Cerebellar nuclear complex (tissue), 1 donor: Measurements from ENCODE around the gene CCDC14.
"Not testable (repeated sequence)": the region's sequence is repeated elsewhere in the genome, so short reads cannot be mapped to it uniquely, and the experiment has no call there.

Source experiments
- DNase-seq, 2 experiments: peaks; one replicate each; lab custom pipeline; 2025; lab: John Stamatoyannopoulos, UW

Gene CCDC14

GRCh38 chr3:123964793-123965192, 3.8 kb upstream of the CCDC14 start:
- DNase-seq: not testable (repeated sequence)

- DNase-seq: no peak
These were observed 453 bp upstream of the CCDC14 start for GRCh38 chr3:123961508-123961856.

- no peak for DNase-seq
These were observed 7.3 kb downstream of the CCDC14 start for GRCh38 chr3:123953735-123954134.

- DNase-seq: no peak
These were observed 8.0 kb downstream of the CCDC14 start for GRCh38 chr3:123952844-123953520.

DNA sequence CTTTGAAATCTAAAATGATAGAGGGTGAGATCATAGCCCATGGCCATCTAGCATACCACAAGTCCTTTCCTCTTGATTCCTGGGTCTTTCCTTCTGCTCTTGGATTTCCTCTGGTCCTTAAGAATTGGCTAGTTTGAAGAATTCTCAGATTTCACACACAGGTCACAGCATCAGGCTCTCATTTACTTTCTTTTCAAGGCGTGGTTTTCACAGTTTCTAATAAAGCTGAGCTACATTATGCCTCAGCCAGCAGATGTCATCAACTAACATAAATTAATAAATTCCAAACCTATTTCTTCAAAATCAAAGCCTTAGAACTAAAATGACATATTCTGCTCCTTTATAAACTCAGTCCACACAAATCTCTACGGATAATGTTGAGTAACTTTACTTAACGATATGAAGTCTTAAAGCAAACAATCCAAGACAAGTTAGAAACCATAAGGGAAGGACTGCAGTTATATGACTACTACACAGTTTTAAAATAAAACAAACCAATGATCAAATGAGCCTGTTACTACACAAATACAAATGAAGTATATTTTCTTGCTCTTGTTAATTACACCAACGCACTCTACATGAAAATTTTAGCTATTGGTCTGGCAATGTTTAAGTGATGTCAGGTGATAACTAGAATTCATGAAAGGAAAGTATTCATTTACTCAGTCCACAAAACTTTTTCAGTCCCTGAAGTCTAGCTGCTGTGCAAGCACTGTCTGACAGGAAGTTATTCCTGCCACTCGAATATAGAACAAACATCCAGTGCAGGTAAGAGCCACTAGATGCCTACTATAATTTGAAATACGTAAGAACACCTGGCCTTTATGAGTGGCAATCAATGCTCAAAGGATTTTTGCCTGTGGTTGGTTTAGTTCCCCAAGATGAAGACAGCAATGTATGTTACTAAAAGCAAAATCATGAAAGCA, 9.2 kb downstream of the CCDC14 start:
- DNase-seq: no peak

- DNase-seq: no peak
These were observed 11.4 kb downstream of the CCDC14 start for GRCh38 chr3:123949641-123950040.

GRCh38 chr3:123948449-123948848, 12.6 kb downstream of the CCDC14 start:
- DNase-seq: no peak

DNA sequence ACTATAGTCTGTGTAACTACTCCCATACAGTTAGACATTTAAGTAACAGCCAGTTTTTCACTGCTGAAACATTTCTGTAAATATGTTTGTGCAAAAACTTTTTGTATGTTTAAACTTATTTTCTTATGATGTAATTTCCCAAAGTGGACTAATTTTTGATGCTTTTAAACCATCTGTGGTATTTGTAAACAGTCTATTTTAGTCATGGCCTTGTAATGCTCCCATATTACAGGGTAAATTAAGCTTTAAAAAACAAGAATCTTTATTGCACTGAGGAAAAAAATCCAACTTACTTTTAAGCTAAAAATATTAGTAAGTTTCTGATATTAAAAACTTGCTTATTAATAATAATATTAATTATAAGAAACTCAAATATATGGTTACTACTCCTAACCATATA, 13.5 kb downstream of the CCDC14 start:
- no peak for DNase-seq

DNA sequence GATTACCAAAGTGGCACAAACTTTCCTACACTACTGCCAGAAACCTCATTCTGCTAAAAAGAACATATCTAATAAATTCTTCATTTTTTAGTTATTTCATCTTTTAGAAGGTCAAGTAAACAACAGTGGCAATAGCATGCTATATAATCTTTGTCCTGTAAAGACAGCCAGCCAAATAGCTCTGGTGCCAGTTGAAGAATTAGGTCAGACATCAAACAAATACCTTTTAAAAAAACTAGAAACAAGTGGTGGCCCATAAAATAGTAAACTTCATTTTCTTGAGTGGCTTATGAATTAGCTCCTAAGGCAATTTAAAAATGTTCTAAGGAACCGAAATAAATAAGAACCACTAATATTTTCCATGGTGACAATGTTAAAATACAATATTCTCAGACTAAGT, 19.5 kb downstream of the CCDC14 start:
- DNase-seq: no peak

- DNase-seq: no peak
These were observed 19.9 kb downstream of the CCDC14 start for GRCh38 chr3:123941121-123941520.

GRCh38 chr3:123939706-123940105, 21.3 kb downstream of the CCDC14 start:
- no peak for DNase-seq

DNA sequence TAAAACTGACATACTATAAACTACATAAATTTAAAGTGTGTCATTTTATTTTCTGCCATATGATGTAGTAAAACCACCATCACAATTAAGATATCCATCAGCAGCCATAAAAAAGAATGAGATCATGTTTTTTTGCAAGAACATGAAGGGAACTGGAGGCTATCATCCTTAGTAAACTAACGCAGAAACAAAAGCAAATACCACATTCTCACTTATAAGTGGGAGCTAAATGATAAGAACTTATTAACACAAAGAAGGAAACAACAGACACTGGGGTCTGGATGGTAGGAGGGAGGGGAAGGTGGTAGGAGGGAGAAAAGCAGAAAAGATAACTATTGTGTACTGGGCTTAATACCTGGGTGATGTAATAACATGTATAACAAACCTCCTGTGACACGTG, 24.6 kb downstream of the CCDC14 start:
- no peak for DNase-seq

GRCh38 chr3:123935830-123936229, 25.2 kb downstream of the CCDC14 start:
- DNase-seq: no peak

DNA sequence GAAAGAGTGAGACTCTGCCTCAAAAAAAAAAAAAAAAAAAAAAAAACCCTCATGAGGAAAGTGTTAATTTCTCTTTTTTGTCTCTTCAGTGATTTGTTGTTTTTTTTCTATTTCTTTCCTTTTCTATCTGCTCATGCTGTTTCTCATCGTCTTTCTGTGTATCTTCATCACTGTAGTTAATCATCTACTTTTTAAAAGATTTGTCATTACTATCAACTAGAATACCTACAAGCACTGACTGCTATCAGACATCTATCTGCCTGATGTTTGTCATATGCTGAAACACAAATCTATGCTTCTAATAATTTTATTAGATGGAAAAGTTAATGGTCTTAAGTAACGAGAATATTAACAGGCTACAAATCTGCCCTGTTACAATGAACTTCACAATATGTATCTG, 26.8 kb downstream of the CCDC14 start:
- no peak for DNase-seq

DNA sequence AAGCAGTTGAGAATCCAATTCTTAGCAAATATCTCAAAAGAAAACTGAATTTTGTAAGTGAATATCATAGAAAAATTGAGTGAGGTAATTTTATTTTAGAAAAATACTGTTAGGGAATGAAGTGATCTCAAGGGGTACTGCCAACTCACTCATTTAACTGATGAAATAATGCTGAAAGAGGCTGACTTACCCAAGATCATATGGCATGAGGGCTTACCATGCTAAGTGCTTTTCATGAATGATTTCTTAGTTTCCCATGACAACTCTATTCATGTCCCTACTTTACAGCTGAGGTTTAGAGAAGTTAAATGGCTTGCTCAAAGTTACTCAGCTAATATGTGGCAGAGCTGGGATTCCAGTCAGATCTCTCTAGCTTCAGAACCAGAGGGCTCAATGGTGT, 30.6 kb downstream of the CCDC14 start:
- DNase-seq: no peak

DNA sequence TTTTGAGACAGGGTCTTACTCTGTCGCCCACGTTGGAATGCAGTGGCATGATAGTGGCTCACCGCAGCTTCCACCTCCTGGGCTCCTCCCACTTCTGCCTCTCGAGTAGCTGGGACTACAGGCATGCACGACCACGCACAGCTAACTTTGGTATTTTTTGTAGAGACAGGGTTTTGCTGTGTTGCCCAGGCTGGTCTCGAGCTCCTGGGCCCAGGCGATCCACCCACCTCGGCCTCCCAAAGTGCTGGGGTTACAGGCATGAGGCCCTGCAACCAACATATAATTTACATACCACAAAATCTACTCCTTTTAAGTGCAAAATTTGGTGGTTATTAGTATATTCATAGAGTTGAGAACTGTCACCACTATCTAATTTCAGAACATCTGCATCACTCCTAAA, 31.7 kb downstream of the CCDC14 start:
- no peak for DNase-seq

DNA sequence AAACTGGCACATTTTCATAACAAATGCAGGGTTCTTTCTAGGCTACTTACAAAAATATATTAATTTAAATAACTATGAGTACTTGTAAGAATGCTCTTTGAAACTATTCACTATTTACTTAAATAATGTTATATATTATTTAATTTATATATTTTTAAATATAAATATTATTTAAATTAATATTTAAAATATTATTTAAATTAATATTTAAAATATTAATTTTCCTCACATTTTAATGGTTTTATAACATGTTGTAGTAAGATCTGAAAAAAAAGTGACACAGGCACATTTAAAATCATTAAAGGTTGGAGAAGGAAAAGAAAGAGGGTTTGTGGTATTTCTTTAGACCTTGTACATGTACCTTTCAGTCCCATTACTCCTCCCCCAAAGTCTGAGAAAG, 34.6 kb downstream of the CCDC14 start:
- DNase-seq: no peak

GRCh38 chr3:123920868-123921267, 40.2 kb downstream of the CCDC14 start:
- no peak for DNase-seq

GRCh38 chr3:123920383-123920782, 40.6 kb downstream of the CCDC14 start:
- no peak for DNase-seq

DNA sequence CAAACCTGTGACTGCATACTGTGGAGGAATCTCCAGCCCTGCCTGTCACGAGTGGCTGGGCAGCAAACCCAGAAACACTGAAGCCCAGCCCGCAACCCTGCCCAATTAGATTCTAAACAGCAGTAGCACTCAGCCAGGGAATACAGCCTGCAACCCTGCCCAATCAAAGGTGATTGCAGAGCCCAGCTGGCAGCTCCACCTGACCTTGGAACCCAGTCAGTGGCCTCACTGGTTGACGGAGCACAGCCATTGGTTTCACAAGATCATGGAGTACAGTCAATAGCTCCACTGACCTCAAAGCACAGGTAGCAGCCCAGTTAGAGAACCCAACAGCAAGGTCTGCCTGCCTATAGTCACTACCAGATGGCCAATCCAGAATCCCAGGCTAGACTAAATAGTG, 41.7 kb downstream of the CCDC14 start:
- no peak for DNase-seq

GRCh38 chr3:123914829-123915228, 46.2 kb downstream of the CCDC14 start:
- no peak for DNase-seq

DNA sequence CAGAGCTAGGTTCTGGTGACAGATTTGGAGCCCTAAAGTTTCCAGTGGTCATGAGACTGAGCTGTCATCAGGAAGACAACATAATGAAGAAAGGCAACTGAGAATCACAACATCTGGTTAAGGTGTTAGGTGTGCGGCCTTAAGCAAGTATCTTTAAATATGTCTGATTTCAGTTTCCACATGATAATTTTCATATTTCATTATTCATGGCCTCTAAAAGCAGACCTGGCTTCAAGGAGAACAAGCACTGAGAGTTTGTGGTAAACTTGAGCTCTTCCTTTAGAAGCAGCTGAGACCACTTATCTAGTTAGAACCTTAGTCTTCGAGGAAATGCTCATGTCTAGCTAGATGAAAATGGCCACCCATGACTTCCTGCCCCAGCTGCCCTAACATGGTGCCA, 51.2 kb downstream of the CCDC14 start:
- no peak for DNase-seq

DNA sequence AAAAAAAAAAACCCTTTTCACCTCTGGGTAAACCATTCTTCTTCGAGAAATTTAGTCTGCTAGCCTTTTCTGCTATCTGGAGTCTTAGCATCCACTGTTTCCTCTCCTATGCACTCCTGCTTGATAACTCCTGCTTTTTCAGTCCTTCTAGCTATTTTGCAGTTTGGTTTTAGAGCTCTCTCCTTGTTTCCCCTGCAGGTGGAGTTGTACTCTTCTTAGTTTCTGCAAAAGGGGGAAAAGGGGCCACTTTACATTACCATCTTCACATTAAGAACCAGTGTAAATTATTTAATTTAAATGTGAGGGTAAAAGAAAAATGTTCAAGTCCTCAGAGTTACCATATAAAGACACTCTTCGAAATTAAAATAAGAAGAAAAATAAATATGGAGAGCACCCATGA, 53.3 kb downstream of the CCDC14 start:
- DNase-seq: no peak
